ENCODE results near the gene BACH1.

BACH1 gene

DNA sequence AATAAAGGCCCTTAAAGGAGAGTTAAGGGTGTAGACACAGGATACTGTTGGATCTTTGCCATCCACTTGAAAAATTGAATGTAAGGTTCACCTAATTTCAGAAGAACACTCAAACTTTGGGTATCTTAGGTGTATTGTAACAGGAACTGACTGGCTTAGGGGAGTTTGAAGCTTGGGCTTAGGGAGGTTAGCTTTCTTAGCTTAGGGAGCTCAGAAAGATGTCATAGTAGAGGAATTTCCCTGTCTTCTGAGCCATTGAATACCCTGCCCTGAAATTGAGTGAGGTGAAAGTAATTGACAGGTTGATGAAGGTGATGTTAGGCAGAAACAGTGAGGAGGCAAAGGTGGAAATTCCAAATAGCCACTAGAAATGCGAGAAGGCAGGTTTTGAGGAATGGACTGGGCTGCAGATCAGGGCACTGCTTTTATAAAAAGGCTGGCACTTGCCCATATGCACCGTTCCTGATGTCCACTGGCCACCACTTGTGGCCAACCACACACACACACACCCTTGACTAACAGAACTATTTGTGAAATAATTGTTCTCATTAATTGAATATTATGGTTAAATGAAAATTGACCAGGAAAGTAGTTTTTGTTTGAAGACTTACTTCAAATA is 16.5 kb downstream of the BACH1 start:
- no peak for DNase-seq (ENCODE audit: low spot score)
- Histone ChIP-seq H3K4me3 (no peak overlapping the region), H3K27ac (no peak overlapping the region)
- TF ChIP-seq, protein P1, sequence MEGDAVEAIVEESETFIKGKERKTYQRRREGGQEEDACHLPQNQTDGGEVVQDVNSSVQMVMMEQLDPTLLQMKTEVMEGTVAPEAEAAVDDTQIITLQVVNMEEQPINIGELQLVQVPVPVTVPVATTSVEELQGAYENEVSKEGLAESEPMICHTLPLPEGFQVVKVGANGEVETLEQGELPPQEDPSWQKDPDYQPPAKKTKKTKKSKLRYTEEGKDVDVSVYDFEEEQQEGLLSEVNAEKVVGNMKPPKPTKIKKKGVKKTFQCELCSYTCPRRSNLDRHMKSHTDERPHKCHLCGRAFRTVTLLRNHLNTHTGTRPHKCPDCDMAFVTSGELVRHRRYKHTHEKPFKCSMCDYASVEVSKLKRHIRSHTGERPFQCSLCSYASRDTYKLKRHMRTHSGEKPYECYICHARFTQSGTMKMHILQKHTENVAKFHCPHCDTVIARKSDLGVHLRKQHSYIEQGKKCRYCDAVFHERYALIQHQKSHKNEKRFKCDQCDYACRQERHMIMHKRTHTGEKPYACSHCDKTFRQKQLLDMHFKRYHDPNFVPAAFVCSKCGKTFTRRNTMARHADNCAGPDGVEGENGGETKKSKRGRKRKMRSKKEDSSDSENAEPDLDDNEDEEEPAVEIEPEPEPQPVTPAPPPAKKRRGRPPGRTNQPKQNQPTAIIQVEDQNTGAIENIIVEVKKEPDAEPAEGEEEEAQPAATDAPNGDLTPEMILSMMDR (IDR thresholded peaks at IDR 0.05) = no peak

DNA sequence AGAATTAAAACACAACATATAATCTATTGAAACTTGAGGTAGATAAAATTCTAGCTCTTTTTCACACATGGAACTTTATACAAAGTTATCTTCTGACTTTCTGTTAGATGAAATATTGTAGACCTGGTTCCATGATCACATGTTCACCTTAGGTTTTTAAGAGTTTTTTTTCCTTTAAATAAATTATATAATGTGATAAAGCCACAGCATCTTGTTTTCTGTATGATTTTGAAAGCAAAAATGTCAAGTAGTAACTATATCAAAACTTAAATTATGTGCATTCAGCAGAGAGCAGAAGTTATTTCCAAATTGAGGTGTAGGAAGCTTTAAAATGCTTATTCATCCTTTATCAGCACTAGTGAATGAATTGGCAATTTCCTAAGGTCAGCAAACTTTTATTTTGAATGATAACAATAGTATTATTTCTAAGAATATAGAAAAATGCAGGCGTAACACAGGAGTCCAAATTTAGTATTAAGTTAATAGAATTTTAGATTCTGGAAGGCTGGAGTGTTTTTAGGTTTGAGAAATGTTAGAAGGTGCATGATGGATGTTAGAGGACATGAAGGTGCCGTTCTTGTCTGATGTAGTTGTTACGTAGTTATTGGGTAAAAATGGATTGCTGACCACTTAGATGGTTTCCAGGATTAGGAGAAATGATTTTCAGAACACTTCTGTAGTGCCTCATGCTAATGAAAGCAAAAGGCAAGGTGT is 17.5 kb downstream of the BACH1 start:
- no peak for DNase-seq (ENCODE audit: low spot score)
- TF ChIP-seq, protein P1 (IDR thresholded peaks at IDR 0.05) = no peak
- H3K27ac ChIP-seq = no peak overlapping the region
- no peak overlapping the region for H3K4me3 ChIP-seq

DNA sequence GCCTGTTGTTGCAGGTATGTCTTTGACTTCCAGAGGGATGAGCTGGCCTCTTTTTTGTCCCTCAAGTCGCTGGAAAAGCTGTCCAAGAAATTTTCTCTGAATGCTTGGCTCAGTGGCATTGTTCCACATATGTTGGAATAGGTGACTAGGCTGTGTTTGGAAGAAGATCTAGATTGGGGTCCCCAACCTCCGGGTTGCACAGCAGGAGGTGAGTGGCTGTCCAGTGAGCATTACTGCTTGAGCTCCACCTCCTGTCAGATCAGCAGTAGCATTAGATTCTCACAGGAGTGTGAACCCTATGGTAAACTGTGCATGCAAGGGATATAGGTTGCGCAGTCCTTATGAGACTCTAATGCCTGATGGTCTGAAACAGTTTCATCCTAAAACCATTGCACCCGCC is 18.1 kb downstream of the BACH1 start:
- no peak for DNase-seq (ENCODE audit: low spot score)
- H3K27ac ChIP-seq = no peak overlapping the region
- no peak overlapping the region for H3K4me3 ChIP-seq
- TF ChIP-seq, protein P1 (IDR thresholded peaks at IDR 0.05) = no peak

DNA sequence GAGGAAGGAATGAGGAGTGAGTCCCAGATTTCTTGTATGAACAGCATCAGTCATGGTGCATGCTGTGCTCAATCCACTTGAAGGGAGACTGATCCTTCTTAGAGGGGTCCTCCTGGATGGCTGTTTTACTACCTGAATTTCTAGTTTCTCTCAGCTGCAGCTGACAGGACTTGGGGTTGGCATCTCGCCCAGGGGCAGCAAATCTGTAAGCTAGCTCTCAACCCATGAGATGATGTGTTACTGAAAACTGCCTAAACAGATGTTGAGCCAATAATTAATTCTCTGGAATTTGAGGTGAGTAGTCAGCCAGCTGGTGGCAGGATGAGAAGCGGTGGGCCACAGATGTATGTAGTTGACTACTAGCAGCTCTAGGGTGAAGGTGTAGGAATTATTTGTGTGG is 19.6 kb downstream of the BACH1 start:
- DNase-seq (ENCODE audit: low spot score) = no peak
- TF ChIP-seq, protein P1 (IDR thresholded peaks at IDR 0.05) = no peak

DNA sequence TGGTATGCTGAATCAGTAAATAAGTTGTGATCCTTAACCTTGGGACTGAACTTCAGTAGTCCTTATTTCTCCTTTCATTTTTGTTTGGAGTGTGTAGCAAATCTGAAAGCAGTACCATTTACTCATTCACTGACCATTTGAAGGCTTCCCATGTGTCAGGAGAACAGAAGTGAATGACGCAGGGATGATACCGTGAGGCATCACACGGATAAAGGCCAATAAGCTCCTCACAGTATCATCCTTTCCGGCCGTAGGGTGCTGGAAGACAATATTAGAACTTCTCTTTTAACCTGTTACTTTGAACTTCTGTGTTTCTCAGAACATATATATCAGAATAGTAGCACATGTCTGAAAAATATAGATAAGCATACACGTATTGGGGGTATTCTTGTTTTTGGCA is 21.3 kb downstream of the BACH1 start:
- no peak overlapping the region for H3K4me3 ChIP-seq
- no peak overlapping the region for H3K27ac ChIP-seq
- DNase-seq (ENCODE audit: low spot score) = no peak
- TF ChIP-seq, protein P1 (IDR thresholded peaks at IDR 0.05) = no peak

More for the DNA sequence above, 19.6 kb downstream of the BACH1 start:
- Histone ChIP-seq H3K4me3 (no peak overlapping the region), H3K27ac (no peak overlapping the region)

DNA sequence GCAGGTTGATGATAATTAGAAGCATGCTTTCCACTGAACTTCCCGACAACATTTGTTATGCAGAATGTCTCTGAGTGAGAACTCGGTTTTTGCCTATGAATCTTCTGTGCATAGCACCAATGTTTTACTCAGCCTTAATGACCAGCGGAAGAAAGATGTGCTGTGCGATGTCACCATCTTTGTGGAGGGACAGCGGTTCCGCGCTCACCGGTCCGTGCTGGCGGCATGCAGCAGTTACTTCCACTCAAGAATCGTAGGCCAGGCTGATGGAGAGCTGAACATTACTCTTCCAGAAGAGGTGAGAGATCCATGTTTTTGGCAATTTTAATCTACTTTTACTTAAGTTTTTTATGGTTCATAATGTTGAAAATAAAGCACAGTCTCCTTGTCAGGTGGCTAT is 22.5 kb downstream of the BACH1 start:
- DNase-seq (ENCODE audit: low spot score) = no peak
- TF ChIP-seq, protein P1 (IDR thresholded peaks at IDR 0.05) = no peak
- Histone ChIP-seq H3K27ac (no peak overlapping the region), H3K4me3 (no peak overlapping the region)

Data from coronary artery (tissue), 2 donors.